Measurements from ENCODE around the gene NEK6.

NEK6 gene

DNA sequence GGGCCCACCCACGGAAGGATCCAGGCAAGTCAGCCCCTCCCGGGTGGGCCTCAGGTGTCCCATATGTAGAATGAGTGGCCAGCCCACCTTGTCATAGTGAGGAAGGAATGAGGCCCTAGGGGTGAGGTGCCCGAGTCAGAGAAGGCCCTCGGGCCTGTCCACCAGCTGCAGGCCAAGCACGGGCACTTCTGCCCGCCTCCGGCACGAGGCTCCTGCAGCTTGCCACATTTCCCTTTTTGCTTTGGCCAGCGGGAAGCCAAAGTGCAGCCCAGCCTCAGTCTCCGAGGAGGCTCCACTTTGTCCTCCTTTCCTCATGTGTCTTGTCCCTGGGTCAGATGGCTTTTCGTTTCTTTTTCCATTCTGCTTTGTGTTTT lies 84.6 kb downstream of the NEK6 start:
- H3K4me1 ChIP-seq (ENCODE audit: low read length), result no peaks in the 10 kb centered on the region
- no peak overlapping the region for H3K9ac ChIP-seq (ENCODE audit: low read length)
- H3K36me3 ChIP-seq (replicated peaks; ENCODE audit: low read depth, low read length), result peaks cover 79% of the 10 kb centered on the region

GRCh38 chr9:124342776-124343485 lies 85.2 kb downstream of the NEK6 start:
- Histone ChIP-seq H3K4me1 (ENCODE audit: low read length) (no peaks in the 10 kb centered on the region), H3K79me2 (ENCODE audit: low read length) (no peaks in the 10 kb centered on the region), H3K27me3 (ENCODE audit: low read depth, low read length) (no peaks in the 10 kb centered on the region), H4K20me1 (ENCODE audit: insufficient read depth, low read length) (0 out of 2 replicates have a peak, but pooled peaks cover 7% of the 10 kb centered on the region), H3K36me3 (replicated peaks; ENCODE audit: low read depth, low read length) (peaks cover 79% of the 10 kb centered on the region), H3K9ac (ENCODE audit: low read length) (no peak overlapping the region), H3K4me2 (ENCODE audit: low read length) (no peak overlapping the region), H2AFZ (ENCODE audit: low read depth, low read length) (no peak overlapping the region), H3K27ac (ENCODE audit: low read length) (no peak overlapping the region), H3K9me3 (ENCODE audit: insufficient read depth, low read length) (no peaks in the 10 kb centered on the region), H3K4me3 (ENCODE audit: low read length) (no peak overlapping the region)
- no peak for TF ChIP-seq EZH2phosphoT487 (IDR thresholded peaks at IDR 0.05; ENCODE audit: low read depth)
- TF ChIP-seq, protein P1, sequence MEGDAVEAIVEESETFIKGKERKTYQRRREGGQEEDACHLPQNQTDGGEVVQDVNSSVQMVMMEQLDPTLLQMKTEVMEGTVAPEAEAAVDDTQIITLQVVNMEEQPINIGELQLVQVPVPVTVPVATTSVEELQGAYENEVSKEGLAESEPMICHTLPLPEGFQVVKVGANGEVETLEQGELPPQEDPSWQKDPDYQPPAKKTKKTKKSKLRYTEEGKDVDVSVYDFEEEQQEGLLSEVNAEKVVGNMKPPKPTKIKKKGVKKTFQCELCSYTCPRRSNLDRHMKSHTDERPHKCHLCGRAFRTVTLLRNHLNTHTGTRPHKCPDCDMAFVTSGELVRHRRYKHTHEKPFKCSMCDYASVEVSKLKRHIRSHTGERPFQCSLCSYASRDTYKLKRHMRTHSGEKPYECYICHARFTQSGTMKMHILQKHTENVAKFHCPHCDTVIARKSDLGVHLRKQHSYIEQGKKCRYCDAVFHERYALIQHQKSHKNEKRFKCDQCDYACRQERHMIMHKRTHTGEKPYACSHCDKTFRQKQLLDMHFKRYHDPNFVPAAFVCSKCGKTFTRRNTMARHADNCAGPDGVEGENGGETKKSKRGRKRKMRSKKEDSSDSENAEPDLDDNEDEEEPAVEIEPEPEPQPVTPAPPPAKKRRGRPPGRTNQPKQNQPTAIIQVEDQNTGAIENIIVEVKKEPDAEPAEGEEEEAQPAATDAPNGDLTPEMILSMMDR (IDR thresholded peaks at IDR 0.05; ENCODE audit: low read depth, low read length), result no peak

More for the DNA sequence above, 84.6 kb downstream of the NEK6 start:
- H3K79me2 ChIP-seq (ENCODE audit: low read length), result no peaks in the 10 kb centered on the region
- H4K20me1 ChIP-seq (ENCODE audit: insufficient read depth, low read length), result 0 out of 2 replicates have a peak, but pooled peaks cover 8% of the 10 kb centered on the region
- H3K27me3 ChIP-seq (ENCODE audit: low read depth, low read length), result no peaks in the 10 kb centered on the region
- H3K4me3 ChIP-seq (ENCODE audit: low read length), result no peak overlapping the region
- no peak overlapping the region for H3K27ac ChIP-seq (ENCODE audit: low read length)
- no peak overlapping the region for H3K4me2 ChIP-seq (ENCODE audit: low read length)
- no peak overlapping the region for H2AFZ ChIP-seq (ENCODE audit: low read depth, low read length)
- no peaks in the 10 kb centered on the region for H3K9me3 ChIP-seq (ENCODE audit: insufficient read depth, low read length)
- TF ChIP-seq, protein P1 (IDR thresholded peaks at IDR 0.05; ENCODE audit: low read depth, low read length), result no peak
- TF ChIP-seq EZH2phosphoT487 (IDR thresholded peaks at IDR 0.05; ENCODE audit: low read depth), result no peak

GRCh38 chr9:124343533-124344290 lies 86.0 kb downstream of the NEK6 start:
- Histone ChIP-seq H3K79me2 (ENCODE audit: low read length) (no peaks in the 10 kb centered on the region), H3K36me3 (replicated peaks; ENCODE audit: low read depth, low read length) (peaks cover 79% of the 10 kb centered on the region), H3K4me3 (ENCODE audit: low read length) (no peak overlapping the region), H3K27ac (ENCODE audit: low read length) (no peak overlapping the region), H3K9me3 (ENCODE audit: insufficient read depth, low read length) (no peaks in the 10 kb centered on the region), H4K20me1 (ENCODE audit: insufficient read depth, low read length) (0 out of 2 replicates have a peak, but pooled peaks cover 13% of the 10 kb centered on the region), H2AFZ (ENCODE audit: low read depth, low read length) (no peak overlapping the region), H3K4me1 (ENCODE audit: low read length) (no peaks in the 10 kb centered on the region), H3K4me2 (ENCODE audit: low read length) (no peak overlapping the region), H3K27me3 (ENCODE audit: low read depth, low read length) (no peaks in the 10 kb centered on the region), H3K9ac (ENCODE audit: low read length) (no peak overlapping the region)
- no peak for TF ChIP-seq EZH2phosphoT487 (IDR thresholded peaks at IDR 0.05; ENCODE audit: low read depth)
- TF ChIP-seq, protein P1 (IDR thresholded peaks at IDR 0.05; ENCODE audit: low read depth, low read length), result no peak
